Activated CD8-positive, alpha-beta memory T cell treated with anti-CD3 and anti-CD28 coated beads, Interleukin-2, amount 50 U/mL, for 24 hours (primary cell): Measurements from ENCODE around the gene PYROXD2.

Source experiments
- DNase-seq: peaks from one replicate; pipeline ENCODE4 v3.0.0-alpha.2; 2020; ENCODE audit errors: extremely low read depth

PYROXD2 gene

DNA sequence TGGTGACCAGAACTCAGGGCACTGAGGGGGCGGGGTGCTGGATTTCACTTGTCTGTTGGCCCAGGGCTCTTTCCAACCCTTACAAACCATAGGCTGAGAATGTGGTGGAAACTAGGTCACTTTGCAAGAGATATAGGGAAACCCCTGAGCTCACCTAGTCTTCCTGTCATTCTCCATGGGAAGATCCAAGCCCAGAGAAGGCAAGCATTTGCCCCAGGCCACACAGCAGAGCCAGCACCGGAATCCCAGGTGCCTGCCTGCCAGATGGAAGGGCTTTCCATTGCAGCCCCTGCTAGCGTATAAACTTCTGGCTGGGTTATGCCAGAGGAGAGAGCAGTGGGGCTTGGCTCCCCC, 427 bp downstream of the PYROXD2 start:
- DNase-seq, result no peak

DNA sequence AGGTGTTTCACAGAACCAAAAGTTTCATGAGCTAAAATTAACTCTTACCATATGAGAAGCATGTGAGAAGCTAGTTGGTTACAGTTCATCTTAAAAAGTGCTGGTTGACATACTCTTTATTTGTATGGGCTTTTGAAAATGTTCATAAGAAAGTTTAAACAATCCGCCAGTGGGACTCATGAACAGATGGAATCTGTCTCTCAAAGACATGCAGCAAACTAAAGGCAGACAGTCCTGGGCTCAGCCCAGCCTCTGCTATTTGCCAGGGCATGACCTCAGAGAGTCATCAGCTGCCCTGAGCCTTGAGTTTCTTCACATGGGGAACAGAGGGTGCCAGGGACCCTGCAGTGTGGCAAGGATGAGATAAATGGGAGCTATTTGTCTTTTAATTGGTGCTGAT, 3.2 kb downstream of the PYROXD2 start:
- DNase-seq, result no peak

DNA sequence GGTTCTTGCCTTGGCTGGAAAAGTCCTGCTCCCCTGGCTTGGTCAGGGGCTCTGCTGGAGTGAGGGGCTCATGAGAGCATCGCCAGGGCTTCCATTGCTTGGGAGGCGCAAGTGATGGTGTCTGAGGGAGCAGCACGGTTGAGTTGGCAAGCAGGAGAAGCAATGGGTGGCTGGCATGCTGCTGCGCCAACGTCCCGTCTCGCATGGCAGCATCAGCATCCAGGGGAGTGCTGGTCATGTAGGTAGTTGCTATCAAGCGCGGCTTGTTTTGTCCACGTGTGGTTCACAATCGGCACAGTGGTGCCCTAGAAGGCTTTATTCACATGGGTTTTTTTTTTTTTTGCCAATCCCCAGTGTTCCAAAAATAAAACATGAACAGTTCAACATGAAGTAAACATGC, 3.8 kb downstream of the PYROXD2 start:
- no peak for DNase-seq

DNA sequence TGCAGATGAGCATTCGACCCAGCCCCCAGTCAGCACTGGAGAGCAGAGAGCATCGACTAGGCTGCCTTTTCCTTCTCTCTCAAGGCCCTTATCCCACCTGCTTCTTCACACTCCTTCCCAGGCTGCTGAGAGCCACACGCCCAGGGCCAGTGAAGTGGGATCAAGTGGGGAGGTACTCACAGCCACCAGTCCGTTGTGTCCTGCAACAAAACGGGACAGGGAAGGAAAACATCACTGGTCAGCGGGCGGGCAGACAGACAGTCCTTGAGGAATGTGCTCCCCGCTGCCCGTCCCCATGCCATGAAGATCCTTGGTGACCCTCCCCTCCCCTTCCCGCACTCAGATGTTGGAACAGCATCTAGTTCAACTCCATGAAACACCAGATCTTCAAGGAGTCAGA, 4.2 kb downstream of the PYROXD2 start:
- no peak for DNase-seq

DNA sequence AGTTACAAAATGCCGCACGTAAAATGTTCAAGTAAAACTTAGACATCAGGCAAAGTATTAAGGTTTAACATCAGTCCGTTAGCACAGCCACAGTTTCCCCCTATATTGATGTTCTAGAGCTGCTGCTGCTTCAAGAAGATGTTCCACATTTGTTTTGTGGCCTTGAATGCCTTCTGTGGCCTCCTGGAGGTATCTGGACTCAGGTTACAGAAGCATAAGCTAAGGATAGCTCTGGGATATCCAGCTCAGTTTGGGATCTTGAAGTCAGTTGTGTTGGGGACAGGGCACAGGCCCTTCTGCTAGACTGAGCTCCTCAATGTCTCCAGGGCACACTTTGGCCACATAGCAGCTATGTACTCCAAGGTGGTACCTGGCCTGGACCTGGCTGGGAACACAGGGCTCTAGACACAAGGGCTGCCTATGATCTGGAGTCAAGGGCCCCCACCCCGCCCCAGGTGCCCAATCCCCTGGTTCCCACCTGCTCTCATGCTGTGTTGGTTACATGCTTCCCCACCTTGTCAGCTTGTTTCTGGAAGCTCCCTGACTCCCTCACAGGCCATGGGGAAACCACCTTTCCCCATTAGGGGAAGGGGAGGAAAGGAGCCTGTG, 4.7 kb downstream of the PYROXD2 start:
- DNase-seq, result no peak

DNA sequence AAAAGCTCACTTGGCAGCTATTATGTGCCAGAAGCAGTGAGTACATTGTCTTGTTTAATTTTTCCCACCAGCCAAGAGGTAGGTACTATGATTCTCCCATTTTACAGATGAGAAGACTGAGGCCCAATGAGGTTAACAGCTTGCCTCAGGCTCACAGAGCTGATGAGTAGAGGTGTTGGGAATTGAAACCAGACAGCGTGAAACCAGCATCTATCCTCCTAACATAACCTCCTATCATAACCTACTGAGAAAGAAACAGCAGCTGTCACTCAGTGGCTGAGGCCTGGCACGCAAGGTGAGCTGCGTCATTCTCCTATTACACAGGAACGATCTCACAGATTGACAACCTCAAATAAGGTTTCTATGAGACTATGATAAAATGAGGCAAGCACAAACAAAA, 6.2 kb downstream of the PYROXD2 start:
- DNase-seq, result no peak

DNA sequence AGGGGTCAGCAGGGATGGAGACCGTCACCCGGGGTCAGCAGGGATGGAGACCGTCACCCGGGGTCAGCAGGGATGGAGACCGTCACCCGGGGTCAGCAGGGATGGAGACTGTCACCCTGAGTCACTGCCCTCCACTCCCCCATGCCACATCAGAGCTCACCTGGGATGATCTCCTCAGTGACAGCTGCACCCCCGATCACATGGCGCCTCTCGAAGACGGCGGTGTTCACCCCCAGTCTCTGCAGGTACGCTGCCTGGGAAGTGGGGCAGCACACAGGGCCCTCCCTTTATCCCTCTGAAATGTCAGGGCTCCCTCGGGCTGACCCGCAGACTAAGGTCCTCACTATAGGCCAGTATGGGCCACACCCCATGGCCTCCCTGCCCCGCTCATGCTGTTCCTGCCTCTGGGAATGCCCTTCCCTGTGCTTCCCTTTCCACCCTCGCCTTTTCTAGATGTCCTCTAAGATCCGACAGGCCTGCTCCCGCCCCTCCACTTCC, 7.2 kb downstream of the PYROXD2 start:
- no peak for DNase-seq

DNA sequence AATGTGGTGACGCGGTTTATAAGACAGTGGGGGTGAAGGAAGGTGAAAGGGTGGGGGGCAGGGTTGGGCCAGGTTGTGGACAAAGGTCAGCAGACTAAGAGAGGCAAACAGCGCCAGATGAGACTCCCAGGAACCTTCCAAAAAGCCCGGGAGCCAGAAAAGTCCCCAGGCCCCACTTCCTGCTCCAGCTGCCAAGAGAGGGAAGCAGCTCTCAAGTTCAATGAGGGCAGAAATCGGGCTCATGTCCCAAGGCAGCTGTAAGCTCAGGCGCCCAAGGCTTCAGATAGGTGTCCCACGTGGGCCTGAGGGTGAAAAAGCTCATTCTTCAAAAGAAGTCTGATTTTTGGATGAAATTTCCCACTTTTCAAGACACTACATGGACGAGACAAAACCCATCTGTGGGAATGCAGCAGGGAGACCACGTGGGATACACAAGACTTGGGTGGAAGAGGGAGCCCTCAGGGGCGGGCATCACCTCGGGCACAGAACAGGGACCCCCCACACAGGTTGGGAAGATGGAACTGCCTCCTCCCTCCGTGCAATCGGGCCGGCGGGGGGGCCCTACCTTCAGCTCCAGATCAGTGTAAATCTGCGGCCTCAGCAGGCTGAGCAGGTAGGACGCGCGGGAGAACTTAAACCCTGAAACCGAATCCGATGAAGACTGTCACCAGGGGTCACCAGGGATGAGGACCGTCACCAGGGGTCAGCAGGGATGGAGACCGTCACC, 7.8 kb downstream of the PYROXD2 start:
- no peak for DNase-seq

DNA sequence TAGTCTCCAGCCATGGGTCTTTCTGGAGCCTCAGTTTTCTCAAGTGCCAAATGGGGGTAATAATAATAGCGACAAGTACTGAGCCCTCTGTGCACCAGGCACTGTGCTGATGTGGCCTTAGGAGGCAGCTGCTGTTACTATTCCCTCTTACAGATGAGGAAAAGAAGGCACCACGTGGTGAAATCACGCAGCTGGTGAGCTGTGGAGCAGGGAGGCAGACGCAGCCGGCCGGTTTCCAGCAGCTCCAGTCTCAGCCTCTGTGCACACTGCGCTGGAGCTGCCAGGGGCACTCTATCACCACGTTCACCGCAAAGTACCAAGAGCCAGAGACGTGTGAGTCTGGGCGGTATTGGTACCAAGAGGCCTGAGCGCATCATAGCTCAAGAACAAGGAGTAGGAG, 9.6 kb downstream of the PYROXD2 start:
- no peak for DNase-seq

DNA sequence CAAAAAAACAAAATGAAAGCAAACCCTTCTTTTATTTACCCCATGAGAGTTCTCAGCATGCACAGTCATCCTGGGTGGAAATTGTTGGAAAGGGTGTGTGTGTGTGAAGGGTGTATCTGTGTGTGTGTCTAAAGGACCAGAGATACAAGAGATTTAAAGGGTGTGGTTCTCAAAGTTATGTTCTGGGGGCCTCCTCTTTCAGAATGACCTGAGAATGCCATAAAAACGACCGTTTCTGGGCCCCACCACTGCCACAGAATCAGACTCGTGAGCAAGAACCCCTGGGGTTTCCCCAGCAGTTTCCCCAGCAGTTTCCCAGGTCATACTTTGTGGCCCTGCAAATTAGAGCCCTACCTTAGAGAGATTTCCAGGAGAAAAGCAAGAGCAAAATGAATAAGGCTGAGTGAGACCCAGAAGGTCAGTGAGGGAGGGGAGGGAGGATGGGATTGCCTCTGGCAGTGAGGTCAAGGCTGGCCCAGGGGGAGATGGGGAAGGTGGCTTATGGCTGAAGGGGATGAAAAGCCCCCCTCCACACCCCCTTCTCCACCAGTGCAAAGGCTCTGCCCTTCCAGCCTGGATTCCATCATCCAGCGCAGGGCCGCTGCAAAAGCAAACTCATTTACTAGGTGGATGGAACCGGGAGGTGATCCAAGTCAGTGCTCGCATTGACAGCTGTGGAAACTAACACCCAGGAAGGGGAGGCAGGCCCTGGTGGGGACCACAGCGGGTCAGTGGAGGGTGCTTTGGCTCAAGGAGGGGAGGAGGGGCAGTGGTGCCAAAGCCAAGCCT, 10.2 kb downstream of the PYROXD2 start:
- DNase-seq, result no peak

DNA sequence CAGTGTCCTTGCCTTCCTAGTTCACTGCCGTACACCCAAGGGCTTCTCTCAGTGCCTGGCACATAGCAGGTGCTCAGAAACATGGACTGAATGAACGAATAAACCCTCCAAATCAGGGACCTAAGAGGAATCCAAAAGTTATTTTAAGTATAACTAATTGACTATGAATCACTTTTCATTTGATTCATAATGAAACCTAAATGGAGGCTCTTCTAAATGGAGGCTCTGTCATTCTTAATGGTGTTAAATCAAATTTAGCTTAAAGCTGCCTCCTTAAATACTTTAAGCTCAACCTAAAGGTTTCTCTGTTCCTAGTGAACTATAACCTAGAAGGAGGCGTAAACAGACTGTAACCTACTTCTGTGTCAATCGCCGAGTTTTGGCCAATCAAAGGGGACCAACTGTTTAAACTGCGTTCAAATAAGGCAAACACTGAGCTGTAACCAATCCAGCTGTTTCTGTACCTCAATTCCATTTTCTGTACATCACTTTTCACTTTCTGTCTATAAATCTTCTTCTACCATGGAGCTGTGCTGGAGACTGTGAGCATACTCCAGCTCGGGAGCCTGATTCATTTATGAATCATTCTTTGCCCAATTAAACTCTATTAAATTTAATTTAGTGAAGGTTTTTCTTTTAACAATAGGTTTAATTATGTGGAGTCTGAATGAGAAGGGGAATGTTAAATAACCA, 11.0 kb downstream of the PYROXD2 start:
- no peak for DNase-seq

DNA sequence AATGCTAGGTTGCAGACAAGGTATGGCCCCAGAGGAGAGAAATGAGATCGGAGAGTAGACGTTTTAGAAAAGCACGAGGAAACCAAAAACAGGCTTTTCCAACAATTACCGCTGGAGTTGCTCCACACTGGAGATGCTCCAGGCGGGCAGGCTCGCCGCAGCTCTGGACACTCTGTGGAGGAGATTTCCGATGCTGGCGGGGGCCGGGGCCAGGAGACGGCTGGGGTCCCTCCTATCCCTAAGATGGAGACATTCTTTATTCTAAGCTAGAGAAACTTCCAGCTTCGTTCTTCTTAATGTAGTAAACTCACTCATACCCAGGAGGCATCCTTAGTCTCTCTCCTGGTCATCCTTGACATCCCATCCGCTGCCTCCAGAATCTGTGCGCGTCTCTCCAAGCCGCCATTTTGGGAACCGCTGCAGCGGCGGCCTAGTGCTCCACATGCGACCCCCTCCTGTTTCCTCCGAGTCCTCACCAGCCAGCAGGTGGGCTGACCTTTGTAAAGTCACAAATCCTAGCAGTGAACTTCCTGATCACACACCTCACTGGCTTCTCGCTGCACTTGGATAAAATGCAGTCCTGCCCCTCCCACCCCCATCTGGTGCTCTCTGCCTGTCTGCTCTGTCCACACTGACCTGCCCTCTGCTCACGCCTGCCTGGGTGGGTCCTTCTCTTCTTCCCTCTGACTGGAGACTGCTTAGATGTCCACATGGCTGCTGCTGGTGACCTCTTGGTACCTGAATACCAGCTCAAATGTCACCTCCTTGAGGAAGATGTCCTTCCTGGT, 11.9 kb downstream of the PYROXD2 start:
- no peak for DNase-seq

DNA sequence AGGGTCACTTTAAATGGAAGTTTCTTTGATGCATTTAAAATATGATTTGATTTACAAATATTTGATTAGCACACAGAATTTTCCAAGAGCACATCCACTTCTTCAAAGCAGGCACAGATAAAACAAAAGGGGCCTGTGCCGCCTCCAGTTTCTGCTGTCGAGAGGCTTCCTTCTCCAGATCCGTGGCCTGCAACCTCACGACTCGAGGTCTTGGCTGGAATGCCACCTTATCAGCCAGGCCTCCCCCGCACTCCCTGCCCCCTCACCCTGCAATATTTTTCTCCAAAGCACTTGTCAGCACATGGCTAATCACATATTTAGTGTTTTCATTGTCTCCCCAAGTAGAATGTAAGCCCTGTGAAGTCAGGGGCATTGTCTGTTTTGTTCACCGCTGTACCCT, 12.5 kb downstream of the PYROXD2 start:
- no peak for DNase-seq

DNA sequence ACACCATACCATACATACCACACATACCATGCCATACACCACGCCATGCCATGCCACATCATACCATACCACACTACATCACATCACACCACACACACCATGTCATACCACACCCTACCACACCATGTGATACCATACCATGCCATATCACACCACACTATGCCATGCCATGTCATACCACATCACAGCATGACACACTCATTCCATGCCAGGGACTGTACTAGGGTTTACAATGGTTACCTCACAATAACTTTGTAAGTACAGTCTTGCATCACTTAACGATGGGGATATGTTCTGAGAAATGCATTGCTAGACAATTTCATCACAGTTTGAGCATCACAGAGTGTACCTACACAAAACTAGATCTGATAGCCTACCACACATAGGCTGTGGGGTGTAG, 14.5 kb downstream of the PYROXD2 start:
- no peak for DNase-seq

DNA sequence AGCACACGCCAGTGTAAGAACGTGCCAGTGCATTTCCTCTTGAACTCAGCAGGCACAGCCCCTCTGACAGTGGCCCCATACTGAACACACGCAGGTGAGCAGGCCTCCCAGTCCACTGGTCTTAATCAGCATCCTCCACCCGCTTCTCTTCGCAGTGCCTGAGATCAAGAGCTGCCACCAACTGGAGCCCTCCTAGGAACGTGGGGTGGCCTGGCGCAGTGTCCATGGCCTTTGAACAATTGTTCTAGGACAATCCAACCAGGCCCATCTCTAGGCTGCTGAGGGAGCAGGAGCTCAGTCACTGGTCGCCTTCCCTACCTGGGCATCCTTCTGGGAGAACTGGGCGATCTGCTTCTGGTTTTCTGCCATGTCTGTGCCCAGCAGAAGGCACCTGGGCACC, 15.2 kb downstream of the PYROXD2 start:
- DNase-seq, result no peak

DNA sequence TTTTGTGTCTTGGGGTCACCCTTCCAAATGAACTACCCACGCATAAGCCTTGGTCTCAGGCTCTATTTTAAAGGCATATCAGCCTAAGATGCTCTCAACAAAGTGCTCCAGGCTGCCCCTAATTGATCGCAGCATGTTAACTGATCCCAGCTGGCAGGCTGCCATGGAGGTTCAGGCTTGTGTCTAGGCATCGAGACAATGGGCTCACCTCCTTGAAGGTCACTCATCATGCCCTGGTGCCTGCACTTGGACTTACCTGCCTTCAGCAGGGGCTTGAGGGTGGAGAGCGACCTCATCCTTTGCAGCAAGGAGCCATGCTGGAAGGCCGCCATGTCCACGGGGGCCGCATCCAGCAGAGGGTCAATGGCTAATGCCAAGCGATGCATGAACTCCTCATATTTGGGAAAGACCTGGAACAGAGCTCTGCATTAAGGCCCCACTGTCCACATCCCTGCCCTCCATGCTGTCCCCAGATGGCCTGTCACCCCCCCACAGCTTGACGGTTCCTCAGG, 17.8 kb downstream of the PYROXD2 start:
- no peak for DNase-seq

DNA sequence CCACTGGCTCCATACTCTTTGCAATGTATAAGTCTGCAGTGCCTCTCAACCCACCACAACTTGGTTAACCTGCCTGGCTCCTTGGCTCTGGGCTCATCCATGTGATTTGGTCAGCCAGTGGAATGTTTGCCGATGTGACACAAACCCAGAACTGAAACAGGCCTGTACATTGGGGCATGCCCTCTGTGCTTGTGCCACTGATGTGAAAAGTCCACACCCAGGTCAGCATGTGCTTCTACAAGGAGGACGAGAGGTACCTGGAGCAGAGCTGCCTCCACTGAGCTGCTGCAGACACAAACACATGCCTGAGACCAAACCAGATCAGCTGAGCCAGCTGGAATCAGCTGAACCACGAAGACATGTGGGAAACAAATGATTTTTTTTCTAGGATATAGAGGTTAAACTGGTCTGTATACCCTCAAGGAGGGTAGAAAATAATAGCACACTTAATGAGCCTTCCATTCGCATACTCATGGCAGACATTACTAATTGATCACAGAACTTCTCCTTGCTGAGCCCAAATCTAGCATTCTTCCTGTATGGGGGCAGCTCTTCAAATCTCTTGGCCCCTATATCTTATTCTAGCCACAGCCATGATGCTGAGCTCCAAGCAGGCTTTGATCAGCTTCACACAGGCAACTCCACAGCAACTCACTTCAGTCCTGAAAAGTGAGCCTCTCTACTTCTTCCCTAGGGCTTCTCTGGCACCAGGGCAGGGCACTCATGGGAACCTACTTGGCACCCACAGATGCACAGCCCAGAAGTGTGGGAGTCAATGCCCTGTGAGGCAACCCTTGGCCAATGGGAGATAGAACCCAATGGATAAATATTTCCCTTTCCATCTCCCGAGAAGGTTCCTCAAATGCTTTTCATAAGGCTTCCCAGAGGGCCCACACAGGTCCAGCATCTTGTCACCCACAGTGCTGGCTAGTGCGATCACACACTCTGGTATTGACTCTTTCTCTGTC, 18.6 kb downstream of the PYROXD2 start:
- DNase-seq, result no peak

DNA sequence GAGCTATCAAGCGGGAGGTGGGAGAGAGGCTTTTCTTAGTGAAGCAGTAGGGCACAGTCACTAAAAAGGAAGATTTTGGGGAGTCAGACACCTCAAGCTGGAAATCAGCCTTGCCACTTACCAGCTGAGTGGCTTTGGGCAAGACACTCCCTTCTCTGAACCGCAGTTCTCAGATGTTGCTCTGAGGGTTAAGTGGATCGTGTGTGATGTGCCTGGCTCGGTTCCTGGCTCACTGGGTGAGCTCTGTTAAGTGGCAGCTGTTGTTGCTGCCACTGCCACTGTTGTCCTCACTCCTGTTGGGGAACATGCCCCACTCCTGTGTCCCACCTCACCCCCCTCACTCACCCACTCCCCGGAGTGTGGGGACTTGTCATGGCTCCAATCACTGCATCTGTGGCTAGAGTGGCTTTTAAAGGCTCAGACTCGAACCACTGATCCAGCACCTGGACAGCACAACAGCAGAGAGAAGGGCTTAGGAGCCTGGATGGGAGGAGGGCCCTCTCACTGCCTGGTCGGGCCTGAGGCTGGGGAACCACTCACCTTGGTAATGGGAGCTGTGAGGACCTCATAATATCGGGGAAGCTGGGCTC, 20.0 kb downstream of the PYROXD2 start:
- DNase-seq, result no peak

DNA sequence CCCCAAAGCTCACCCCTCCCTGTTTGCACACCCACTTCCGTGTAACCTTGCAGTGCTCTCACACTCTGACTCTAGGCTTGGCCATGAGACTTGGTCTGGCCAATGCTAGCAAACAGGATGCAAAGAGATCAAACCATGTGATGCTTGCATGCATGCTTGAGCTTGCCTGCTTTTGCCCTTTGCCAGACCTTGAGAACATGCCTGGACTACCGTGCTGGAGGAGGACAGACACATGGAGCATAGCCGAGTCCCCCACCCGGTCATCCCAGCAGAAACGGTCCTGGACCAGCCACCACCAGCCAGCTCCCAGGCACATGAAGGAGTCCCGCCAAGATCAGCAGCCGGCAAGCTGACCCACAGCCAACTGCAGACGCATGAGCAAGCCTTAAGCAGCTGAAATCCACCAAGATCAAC, 23.4 kb downstream of the PYROXD2 start:
- no peak for DNase-seq

DNA sequence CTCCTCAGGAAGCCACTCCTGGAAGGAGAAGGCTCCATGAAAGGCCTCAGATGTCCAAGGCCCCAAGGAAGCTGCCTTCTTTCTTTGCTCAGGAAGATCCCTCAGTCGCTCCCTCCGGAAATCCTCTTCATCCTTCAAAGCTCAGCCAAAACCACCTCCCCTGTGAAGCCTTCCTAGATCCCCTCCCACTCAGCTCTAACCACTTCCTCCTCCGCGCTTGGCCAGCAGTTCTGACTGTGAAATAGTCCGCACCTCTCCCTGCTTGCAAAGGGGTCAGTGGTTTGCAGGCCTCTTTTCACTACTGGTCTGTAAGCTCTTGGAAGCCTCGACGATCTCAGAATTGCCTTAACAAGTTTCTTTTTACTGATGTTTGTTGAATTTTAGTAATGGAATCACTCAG, 23.9 kb downstream of the PYROXD2 start:
- DNase-seq, result no peak
